ENCODE measurements around the gene HDAC3.
"Not testable (repeated sequence)": the region's sequence is repeated elsewhere in the genome, so short reads cannot be mapped to it uniquely, and the experiment has no call there.

DNA sequence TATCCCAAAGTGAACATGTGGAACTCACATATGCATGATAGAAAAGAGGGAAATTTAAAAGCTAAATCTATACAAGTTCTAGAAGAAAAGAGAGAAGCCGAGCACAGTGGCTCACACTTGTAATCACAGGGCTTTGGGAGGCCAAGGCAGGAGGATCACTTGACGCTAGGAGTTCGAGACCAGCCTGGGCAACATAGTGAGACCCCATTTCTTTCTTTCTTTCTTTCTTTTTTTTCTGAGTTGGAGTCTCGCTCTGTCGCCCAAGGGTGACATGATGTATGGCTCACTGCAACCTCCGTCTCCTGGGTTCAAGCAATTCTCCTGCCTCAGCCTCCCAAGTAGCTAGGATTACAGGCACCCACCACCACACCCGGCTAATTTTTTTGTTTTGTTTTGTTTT, 26.7 kb downstream of the HDAC3 start:
- TF ChIP-seq POLR2A (IDR thresholded peaks at IDR 0.05; ENCODE audit: low read depth, low read length); TAF1 (IDR thresholded peaks at IDR 0.05; ENCODE audit: borderline replicate concordance, low read depth, low read length): not testable (repeated sequence)

All from GM12892 (cell line).